ENCODE data around the gene HLA-B.
"Not testable (repeated sequence)": the region's sequence is repeated elsewhere in the genome, so short reads cannot be mapped to it uniquely, and the experiment has no call there.

The HLA-B gene

DNA sequence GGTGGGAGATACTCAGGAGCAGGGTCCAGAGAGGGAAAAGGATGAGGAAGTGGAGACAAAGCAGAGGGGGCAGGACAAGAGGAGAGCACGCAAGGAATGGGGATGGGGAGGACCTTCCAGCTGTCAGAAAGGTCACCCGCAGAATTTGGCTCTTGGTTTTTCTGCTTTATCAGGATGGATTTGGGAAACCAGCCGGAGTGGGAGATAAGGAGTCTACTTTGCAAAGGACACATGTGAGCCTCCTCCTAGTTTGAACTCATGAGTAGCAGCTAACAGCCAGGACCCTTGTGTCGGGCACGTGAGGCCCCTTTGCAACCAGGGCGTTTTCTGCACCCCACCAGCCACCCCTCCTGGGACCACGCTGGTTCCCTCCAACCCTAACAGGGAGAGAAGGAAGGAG, 38.9 kb upstream of the HLA-B start:
- H3K4me3 ChIP-seq (ENCODE audit: low read depth, low read length), result no peak overlapping the region
- H3K27ac ChIP-seq, result no peak overlapping the region

DNA sequence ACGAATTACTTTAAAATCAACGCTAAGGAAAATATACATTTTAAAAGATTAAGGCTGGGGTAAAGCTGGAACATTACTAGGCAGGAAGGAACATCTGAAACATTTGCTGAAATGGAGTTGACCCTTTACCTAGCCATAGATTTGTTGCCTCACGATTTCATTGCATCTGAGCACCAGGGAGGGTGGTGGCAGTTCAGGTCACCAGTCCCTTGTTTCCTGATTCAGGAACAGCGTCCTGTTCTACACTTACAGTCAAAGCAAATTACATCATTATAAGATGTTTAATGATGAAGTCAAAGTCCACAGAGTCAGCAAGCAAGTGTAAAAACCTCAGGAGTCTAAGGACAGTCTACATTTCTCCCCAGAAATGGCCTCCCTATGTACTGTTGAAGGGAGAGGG, 37.4 kb upstream of the HLA-B start:
- TF ChIP-seq, protein P1, sequence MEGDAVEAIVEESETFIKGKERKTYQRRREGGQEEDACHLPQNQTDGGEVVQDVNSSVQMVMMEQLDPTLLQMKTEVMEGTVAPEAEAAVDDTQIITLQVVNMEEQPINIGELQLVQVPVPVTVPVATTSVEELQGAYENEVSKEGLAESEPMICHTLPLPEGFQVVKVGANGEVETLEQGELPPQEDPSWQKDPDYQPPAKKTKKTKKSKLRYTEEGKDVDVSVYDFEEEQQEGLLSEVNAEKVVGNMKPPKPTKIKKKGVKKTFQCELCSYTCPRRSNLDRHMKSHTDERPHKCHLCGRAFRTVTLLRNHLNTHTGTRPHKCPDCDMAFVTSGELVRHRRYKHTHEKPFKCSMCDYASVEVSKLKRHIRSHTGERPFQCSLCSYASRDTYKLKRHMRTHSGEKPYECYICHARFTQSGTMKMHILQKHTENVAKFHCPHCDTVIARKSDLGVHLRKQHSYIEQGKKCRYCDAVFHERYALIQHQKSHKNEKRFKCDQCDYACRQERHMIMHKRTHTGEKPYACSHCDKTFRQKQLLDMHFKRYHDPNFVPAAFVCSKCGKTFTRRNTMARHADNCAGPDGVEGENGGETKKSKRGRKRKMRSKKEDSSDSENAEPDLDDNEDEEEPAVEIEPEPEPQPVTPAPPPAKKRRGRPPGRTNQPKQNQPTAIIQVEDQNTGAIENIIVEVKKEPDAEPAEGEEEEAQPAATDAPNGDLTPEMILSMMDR (IDR thresholded peaks at IDR 0.05; ENCODE audit: low read depth, low read length, missing control alignments), result no peak
- Histone ChIP-seq H3K36me3 (replicated peaks) (no peaks in the 10 kb centered on the region), H3K27me3 (replicated peaks) (no peaks in the 10 kb centered on the region), H3K4me3 (ENCODE audit: low read depth, low read length) (no peak overlapping the region), H3K27ac (no peak overlapping the region)
- no peak for DNase-seq
- in situ Hi-C loops (cut with HindIII; ENCODE audit: low pct_ligation_motif_present, low sequenced_read_pairs), result no loop called here

More for the DNA sequence above, 38.9 kb upstream of the HLA-B start:
- TF ChIP-seq, protein P1 (IDR thresholded peaks at IDR 0.05; ENCODE audit: low read depth, low read length, missing control alignments), result no peak
- Histone ChIP-seq H3K27me3 (replicated peaks) (no peaks in the 10 kb centered on the region), H3K36me3 (replicated peaks) (no peaks in the 10 kb centered on the region)
- in situ Hi-C loops (cut with HindIII; ENCODE audit: low pct_ligation_motif_present, low sequenced_read_pairs), result no loop called here
- no peak for DNase-seq

DNA sequence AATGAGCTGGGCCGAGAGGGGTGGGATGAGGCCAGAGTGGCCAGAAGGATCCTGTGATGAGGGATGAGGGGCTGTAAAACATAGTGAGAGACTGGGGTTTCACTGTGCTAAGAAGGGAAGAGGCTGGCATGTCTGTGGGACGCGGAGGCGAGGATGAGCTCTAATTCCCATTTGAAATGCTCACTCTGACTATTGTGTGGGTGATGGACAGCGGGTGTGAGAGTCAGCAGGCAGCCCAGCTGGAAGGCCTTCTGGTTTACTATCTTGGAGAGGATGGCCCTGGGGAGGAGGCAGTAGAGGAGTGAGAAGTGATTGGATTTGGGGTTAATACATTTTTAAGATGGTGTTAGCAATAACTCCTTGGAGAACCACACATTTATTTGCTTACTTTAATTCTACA, 37.0 kb upstream of the HLA-B start:
- Histone ChIP-seq H3K27me3 (replicated peaks) (no peaks in the 10 kb centered on the region), H3K4me3 (ENCODE audit: low read depth, low read length) (no peak overlapping the region), H3K36me3 (replicated peaks) (no peaks in the 10 kb centered on the region), H3K27ac (no peak overlapping the region)
- in situ Hi-C loops (cut with HindIII; ENCODE audit: low pct_ligation_motif_present, low sequenced_read_pairs), result no loop called here
- TF ChIP-seq, protein P1 (IDR thresholded peaks at IDR 0.05; ENCODE audit: low read depth, low read length, missing control alignments), result no peak
- no peak for DNase-seq

DNA sequence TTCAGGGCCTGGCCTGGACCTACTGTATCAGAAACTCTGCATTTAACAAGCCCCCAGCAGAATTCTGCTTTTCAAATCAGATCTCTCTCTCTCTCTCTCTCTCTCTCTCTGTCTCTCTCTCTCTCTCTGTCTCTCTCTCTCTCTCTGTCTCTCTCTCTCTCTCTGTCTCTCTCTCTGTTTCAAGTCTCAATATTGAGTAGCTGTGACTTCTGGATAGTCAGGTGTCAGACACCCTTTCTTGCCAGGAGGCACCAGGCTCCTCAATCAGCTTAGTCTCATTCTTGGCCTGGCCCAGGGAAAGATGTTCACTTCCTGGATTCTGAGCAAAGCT, 32.8 kb upstream of the HLA-B start:
- H3K27me3 ChIP-seq (replicated peaks); H3K27ac ChIP-seq; in situ Hi-C loops (cut with HindIII; ENCODE audit: low pct_ligation_motif_present, low sequenced_read_pairs); H3K4me3 ChIP-seq (ENCODE audit: low read depth, low read length); DNase-seq; H3K36me3 ChIP-seq (replicated peaks): not testable (repeated sequence)

DNA sequence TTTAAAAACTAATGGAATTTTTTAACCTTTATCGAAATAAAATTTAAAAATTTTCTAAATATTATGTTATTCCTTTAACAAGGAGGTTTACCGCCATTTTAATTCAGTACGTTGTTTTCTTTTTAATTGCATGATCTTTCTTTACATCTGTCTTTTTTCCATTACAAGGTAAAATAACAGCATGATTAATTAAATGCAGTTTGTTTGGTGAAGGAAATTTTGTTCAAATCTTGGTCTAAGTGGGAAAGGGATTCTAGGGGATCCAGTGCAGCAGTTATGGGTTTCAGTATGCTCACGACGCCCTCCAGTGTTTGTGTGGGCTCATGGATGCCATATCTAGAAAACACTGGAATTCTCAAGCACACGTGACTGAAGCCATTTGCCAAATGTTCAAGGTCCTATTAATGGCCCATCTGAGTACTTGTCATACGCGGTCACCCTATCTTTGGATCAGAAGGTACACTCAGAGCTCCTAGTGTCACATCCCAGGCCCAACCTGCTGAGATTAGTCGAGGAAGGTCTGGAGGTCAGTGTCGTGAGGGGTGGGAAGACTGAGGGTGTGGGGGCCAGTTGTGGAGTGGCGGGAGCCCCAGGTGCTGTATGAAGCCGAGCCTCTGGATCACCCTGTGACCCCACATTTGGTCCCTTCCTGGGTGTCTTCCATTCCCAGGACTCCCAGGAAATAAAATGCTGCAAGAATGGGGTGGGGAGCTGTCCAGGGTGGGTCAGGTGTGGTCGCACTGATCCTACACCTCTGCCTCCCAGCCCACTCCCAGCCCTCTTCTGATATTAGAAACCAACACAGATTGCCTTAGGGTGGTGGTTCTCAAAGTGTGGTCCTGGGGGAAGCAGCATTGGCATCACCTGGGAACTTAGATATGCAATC, 32.2 kb upstream of the HLA-B start:
- DNase-seq; H3K27me3 ChIP-seq (replicated peaks); in situ Hi-C loops (cut with HindIII; ENCODE audit: low pct_ligation_motif_present, low sequenced_read_pairs); H3K27ac ChIP-seq; H3K4me3 ChIP-seq (ENCODE audit: low read depth, low read length); H3K36me3 ChIP-seq (replicated peaks): not testable (repeated sequence)

DNA sequence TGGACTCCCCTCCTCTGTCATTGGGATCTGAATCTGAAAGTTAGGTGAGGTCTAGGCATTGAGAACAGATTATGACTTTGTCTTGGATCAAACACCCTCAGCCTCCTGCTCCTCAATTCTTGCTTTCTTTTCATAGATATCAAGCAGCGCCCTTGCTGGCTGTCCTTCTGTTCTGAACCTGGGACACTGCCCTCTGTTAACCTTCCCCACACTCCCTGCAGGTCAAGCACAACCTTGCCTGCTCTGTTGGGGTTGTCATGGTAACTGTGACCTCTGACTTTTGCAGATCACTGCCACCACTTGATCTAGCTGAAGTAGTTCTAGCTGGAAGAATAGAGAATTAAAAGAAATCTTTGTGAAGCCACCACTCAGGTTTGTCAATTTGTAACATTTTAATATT, 30.0 kb upstream of the HLA-B start:
- no peak overlapping the region for H3K27ac ChIP-seq

More for the DNA sequence above, 30.0 kb upstream of the HLA-B start:
- H3K4me3 ChIP-seq (ENCODE audit: low read depth, low read length), result no peak overlapping the region
- in situ Hi-C loops (cut with HindIII; ENCODE audit: low pct_ligation_motif_present, low sequenced_read_pairs), result no loop called here
- peaks cover 2% of the 10 kb centered on the region for H3K27me3 ChIP-seq (replicated peaks)
- H3K36me3 ChIP-seq (replicated peaks), result no peaks in the 10 kb centered on the region
- TF ChIP-seq, protein P1 (IDR thresholded peaks at IDR 0.05; ENCODE audit: low read depth, low read length, missing control alignments), result no peak
- DNase-seq, result no peak
